ENCODE results near the gene FKBP6.
"Not testable (repeated sequence)": the region's sequence is repeated elsewhere in the genome, so short reads cannot be mapped to it uniquely, and the experiment has no call there.

The FKBP6 gene

DNA sequence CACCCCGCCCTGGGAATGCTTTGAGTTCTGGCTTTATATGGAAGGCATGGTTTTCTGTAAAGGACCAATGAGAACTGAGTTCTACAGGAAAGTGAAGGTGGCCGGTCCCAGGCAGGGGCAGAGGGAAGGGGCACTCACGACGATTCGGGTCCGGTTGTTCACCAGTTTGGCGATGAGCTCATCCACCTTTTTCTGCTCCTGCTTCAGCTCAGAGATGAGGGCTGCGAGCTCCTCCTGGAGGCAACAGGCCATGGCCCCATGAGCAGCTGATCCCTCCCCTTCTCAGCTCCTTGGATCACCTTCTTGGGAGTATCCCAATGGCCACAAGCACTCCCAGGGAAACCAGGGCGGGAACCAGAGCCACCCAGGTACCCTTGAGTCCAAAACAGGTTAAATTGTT is 8.0 kb upstream of the FKBP6 start:
- DNase-seq; in situ Hi-C loops (cut with MboI; ENCODE audit: low pct_unique_long_range_greater_than_20kb, low sequenced_read_pairs): not testable (repeated sequence)

DNA sequence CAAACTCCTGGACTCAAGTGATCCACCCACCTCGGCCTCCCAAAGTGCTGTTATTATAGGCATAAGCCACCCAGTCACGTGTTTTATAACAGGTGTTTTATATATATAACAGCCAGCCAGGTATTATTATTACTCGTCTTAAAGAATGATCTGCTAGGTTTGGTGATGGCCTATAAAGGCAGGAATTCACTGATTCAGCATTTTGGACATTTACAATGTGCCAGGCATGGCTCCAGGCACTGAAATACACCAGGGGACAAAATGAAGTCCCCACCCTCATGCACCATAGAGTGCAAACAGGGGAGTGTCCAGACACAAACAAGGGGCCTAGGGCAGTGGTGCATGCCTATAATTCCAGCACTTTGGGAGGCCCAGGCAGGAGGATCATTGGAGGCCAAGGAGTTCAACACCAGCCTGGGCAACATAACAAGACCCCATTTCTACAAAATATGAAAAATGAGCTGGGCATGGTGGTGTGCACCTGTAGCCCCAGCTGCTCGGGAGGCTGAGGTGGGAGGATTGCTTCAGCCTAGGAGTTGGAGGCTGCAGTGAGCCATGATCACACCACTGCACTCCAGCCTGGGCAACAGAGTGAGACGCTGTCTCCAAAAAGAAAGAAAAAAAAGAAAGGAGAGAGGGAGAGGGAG is 4.4 kb upstream of the FKBP6 start:
- in situ Hi-C loops (cut with MboI; ENCODE audit: low pct_unique_long_range_greater_than_20kb, low sequenced_read_pairs); DNase-seq: not testable (repeated sequence)

DNA sequence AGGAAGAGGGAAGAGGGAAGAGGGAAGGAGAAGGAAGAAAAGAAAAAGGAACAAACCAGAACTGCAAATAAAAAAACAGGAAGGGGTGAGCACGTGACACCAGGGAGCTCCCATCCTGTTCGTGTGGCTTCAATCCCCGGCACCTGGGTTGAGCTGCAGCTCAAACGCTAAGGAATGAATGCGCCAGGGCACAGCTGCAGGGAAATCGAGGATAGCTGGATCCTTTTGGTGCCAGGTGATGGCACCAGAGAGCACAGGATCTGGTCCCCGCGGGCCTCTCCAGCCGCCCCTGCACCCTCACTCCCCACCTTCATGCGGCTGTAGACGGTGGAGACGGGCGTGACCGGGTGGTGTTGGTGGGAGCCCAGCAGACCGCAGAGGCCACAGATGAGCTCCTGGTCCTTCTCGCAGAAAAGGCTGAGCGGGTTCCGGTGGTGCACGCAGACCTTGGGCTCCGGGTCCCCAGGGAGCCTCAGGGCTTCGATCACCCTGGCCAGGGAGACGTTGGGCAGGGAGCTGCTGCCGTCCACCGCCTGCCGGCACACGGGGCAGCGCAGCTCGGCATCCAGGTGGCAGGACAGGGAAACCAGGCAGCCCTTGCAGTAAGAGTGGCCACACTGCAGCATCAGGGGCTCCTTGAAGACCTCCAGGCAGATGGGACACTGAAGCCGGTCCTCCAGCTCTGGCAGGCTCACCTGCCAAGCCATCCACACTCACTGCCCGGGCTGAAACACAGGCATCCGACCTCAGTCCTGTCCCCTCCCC is 3.7 kb upstream of the FKBP6 start:
- peak; percentile 83 for DNase-seq
- in situ Hi-C loops (cut with MboI; ENCODE audit: low pct_unique_long_range_greater_than_20kb, low sequenced_read_pairs), result not testable (repeated sequence)

- in situ Hi-C loops (cut with MboI; ENCODE audit: low pct_unique_long_range_greater_than_20kb, low sequenced_read_pairs); DNase-seq: not testable (repeated sequence)
Measured at GRCh38 chr7:73325424-73325823, 2.5 kb upstream of the FKBP6 start.

GRCh38 chr7:73327449-73327848 is 512 bp upstream of the FKBP6 start:
- in situ Hi-C loops (cut with MboI; ENCODE audit: low pct_unique_long_range_greater_than_20kb, low sequenced_read_pairs); DNase-seq: not testable (repeated sequence)

- no peak for DNase-seq
- in situ Hi-C loops (cut with MboI; ENCODE audit: low pct_unique_long_range_greater_than_20kb, low sequenced_read_pairs), result no loop called here
Measured at GRCh38 chr7:73328696-73329095, 735 bp downstream of the FKBP6 start.

GRCh38 chr7:73329861-73330581 is 2.1 kb downstream of the FKBP6 start:
- DNase-seq, result no peak
- in situ Hi-C loops (cut with MboI; ENCODE audit: low pct_unique_long_range_greater_than_20kb, low sequenced_read_pairs), result no loop called here

DNA sequence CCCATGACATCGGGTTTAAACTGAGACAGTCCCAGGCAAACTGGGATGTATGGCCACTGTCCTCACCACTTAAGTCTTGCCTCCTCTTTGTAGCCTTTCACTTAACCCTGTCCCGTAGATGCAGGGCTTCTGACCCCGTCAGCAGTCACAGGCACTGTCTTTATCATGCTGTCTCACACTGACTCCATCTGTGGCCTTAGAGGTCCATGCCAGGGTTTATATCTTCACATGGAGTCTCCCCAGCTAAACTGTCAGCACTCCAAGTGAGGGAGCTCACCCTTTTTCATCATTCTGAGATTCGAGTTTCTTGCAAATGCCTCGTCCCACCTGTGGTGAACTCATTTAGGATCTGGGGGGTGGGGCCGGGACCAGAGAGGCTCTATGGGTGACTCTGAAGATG is 2.8 kb downstream of the FKBP6 start:
- in situ Hi-C loops (cut with MboI; ENCODE audit: low pct_unique_long_range_greater_than_20kb, low sequenced_read_pairs), result no loop called here
- no peak for DNase-seq

DNA sequence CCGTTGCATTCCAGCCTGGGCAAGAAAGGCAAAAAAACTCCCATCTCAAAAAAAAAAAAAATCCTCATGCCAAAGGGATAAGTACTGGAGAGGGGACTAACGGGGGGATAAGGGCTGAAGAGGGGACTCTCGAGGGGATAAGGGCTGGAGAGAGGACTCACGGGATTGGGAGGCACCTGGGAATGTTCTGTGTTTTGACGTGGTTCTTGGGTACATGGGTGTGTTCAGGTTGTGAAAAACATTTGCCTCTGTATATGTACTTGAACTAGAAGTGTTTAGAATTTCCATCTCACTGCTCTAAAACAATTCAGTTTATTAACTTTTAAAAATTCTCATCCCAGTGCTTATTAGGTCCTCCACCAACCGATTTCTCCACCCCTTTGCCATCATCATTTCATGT is 4.5 kb downstream of the FKBP6 start:
- no peak for DNase-seq
- in situ Hi-C loops (cut with MboI; ENCODE audit: low pct_unique_long_range_greater_than_20kb, low sequenced_read_pairs), result no loop called here

GRCh38 chr7:73338321-73338720 is 10.4 kb downstream of the FKBP6 start:
- DNase-seq, result no peak
- in situ Hi-C loops (cut with MboI; ENCODE audit: low pct_unique_long_range_greater_than_20kb, low sequenced_read_pairs), result no loop called here

GRCh38 chr7:73340514-73340913 is 12.6 kb downstream of the FKBP6 start:
- no peak for DNase-seq
- in situ Hi-C loops (cut with MboI; ENCODE audit: low pct_unique_long_range_greater_than_20kb, low sequenced_read_pairs), result no loop called here

DNA sequence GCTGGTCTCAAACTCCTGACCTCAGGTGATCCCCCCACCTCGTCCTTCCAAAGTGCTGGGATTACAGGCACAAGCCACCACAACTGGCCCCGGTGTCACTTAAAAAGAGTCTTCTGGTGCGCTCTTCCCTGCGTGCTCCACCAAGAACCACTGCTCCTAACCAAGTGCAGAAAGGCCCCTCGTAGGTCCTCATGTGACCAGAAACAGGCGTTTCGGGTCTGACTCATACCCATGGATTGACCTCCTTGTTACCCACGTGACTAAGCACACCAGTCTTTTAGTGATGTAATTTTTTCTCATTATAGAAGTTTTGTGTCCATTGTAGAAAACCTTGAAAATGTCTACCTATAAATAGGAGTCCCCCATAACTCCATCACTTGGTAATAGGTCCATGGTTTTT is 13.9 kb downstream of the FKBP6 start:
- in situ Hi-C loops (cut with MboI; ENCODE audit: low pct_unique_long_range_greater_than_20kb, low sequenced_read_pairs), result no loop called here
- no peak for DNase-seq

GRCh38 chr7:73342645-73343044 is 14.7 kb downstream of the FKBP6 start:
- no peak for DNase-seq
- in situ Hi-C loops (cut with MboI; ENCODE audit: low pct_unique_long_range_greater_than_20kb, low sequenced_read_pairs), result no loop called here

DNA sequence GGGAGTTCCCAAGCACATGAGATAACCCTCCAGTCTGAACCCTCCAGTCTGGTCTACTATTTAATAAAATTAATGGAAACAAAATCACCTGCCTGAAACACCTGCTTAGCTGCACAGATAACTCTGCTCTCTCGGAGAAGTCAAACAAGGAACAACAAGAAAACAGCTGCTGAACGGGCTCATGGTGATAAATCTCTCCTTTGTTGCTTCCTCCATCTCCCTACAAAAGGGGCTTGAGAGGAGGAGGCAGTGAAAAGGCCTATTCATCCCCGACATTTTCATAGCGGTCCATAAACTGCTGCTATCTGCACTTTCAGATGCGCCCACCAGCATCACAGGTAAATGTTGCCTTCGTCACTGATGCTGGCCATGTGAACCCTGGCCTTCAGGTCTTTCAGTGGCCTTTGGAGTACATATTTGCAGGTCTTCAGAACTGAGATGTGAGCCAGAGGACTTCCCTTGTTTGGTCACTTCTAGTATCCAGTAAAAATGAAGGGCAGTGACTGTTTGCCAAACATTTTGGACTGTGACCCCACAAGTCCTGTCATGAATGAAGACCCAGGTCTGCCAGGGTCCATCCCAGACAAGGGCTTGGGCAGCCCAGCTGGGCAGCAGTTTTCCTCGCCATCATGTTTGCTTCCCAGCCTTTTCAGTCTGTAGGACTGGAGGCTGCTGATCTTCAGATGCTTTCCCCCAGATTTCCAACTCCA is 15.9 kb downstream of the FKBP6 start:
- no peak for DNase-seq
- in situ Hi-C loops (cut with MboI; ENCODE audit: low pct_unique_long_range_greater_than_20kb, low sequenced_read_pairs), result no loop called here

DNA sequence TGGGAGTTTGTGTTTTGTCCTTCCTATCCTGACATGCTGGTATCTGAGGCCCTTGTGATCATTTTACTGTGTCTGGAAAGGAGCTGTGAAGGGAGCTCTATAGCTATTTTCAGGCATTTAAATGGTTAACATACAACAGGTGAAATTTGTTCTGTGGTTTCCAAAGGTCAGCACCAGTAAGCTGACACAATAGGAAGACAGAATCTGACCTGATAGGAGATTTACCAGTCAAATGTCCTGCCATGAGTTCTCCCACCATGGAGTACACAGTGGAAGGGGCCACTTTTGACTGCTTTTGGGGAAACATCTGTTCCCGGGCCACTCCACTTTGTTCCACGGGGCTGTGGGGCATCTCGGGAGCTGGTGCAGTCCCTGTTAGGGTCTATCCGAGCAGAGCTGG is 17.6 kb downstream of the FKBP6 start:
- DNase-seq, result no peak
- in situ Hi-C loops (cut with MboI; ENCODE audit: low pct_unique_long_range_greater_than_20kb, low sequenced_read_pairs), result no loop called here

DNA sequence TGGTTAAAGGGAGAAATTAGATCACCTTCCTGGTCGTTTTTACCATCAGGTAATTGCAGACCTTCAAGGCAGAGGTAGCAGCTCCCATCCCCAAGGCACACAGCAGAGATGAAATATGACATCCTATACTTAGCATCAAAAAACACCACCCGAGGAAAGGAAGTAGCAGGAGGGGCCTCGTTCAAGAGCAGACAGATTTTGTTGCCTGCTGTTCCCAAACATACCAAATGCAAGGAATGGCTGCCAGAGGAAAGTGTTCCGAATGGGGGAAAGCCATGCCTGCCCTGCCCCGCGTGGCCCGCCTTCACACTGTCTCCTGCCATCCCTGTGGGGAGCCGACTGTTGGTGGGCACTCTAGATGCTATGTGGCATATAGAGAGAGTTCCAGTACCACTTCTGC is 18.0 kb downstream of the FKBP6 start:
- in situ Hi-C loops (cut with MboI; ENCODE audit: low pct_unique_long_range_greater_than_20kb, low sequenced_read_pairs), result no loop called here
- no peak for DNase-seq

GRCh38 chr7:73349763-73350162 is 21.8 kb downstream of the FKBP6 start:
- DNase-seq, result no peak
- in situ Hi-C loops (cut with MboI; ENCODE audit: low pct_unique_long_range_greater_than_20kb, low sequenced_read_pairs), result no loop called here

GRCh38 chr7:73350306-73351068 is 22.5 kb downstream of the FKBP6 start:
- in situ Hi-C loops (cut with MboI; ENCODE audit: low pct_unique_long_range_greater_than_20kb, low sequenced_read_pairs), result no loop called here
- no peak for DNase-seq
